ENCODE data around the gene BAZ2B. TPM values are rescaled to one million over a fixed set of nuclear protein-coding genes. Genes with fewer than 3 reads are reported as not detected.

Gene BAZ2B
- polyA plus RNA-seq, 1 donor from 2014 or later = 150 TPM

- no peak overlapping the region for H3K27ac ChIP-seq (ENCODE audit: low read length)
- H3K9ac ChIP-seq (ENCODE audit: low read length) = no peak overlapping the region
- H3K4me3 ChIP-seq (ENCODE audit: low read length) = no peak overlapping the region
- no peaks in the 10 kb centered on the region for H3K36me3 ChIP-seq (ENCODE audit: insufficient read depth, low read length)
- H3K4me2 ChIP-seq (ENCODE audit: low read length) = no peak overlapping the region
- no peaks in the 10 kb centered on the region for H3K9me2 ChIP-seq (ENCODE audit: insufficient read depth, low read length)
- no peak overlapping the region for H2AFZ ChIP-seq (ENCODE audit: low read depth, low read length)
- H3K9me3 ChIP-seq (ENCODE audit: low read length) = no peaks in the 10 kb centered on the region
- TF ChIP-seq EZH2 (IDR thresholded peaks at IDR 0.05; ENCODE audit: borderline replicate concordance, insufficient read depth, low read length, poor library complexity, severe bottlenecking) (no peak), CTCF (IDR thresholded peaks at IDR 0.05; ENCODE audit: poor library complexity, severe bottlenecking) (no peak), MXI1 (conservative IDR thresholded peaks at IDR 0.05; ENCODE audit: poor library complexity, severe bottlenecking) (no peak), REST (IDR thresholded peaks at IDR 0.05; ENCODE audit: borderline replicate concordance) (no peak), RAD21 (conservative IDR thresholded peaks at IDR 0.05) (no peak), EP300 (conservative IDR thresholded peaks at IDR 0.05; ENCODE audit: poor library complexity, severe bottlenecking) (no peak), SMC3 (conservative IDR thresholded peaks at IDR 0.05; ENCODE audit: poor library complexity) (no peak), POLR2AphosphoS5 (IDR thresholded peaks at IDR 0.05) (no peak), TAF1 (IDR thresholded peaks at IDR 0.05; ENCODE audit: low read depth) (no peak)
- no peaks in the 10 kb centered on the region for H3K79me2 ChIP-seq (replicated peaks; ENCODE audit: insufficient read depth, low read length)
- no peaks in the 10 kb centered on the region for H3K27me3 ChIP-seq (ENCODE audit: insufficient read depth, low read depth, low read length)
- H3F3A ChIP-seq (ENCODE audit: insufficient read depth, low read length, poor library complexity, severe bottlenecking) = no peaks in the 10 kb centered on the region
- no peaks in the 10 kb centered on the region for H4K20me1 ChIP-seq (ENCODE audit: insufficient read depth)
Measured at GRCh38 chr2:159658881-159659873, 42.8 kb upstream of the BAZ2B start.

- TF ChIP-seq CTCF (IDR thresholded peaks at IDR 0.05; ENCODE audit: poor library complexity, severe bottlenecking) (no peak), EZH2 (IDR thresholded peaks at IDR 0.05; ENCODE audit: borderline replicate concordance, insufficient read depth, low read length, poor library complexity, severe bottlenecking) (no peak), POLR2AphosphoS5 (IDR thresholded peaks at IDR 0.05) (no peak), TAF1 (IDR thresholded peaks at IDR 0.05; ENCODE audit: low read depth) (no peak), RAD21 (conservative IDR thresholded peaks at IDR 0.05) (no peak), REST (IDR thresholded peaks at IDR 0.05; ENCODE audit: borderline replicate concordance) (no peak), SMC3 (conservative IDR thresholded peaks at IDR 0.05; ENCODE audit: poor library complexity) (no peak), MXI1 (conservative IDR thresholded peaks at IDR 0.05; ENCODE audit: poor library complexity, severe bottlenecking) (no peak), EP300 (conservative IDR thresholded peaks at IDR 0.05; ENCODE audit: poor library complexity, severe bottlenecking) (no peak)
- Histone ChIP-seq H3K27ac (ENCODE audit: low read length) (no peak overlapping the region), H3K36me3 (ENCODE audit: insufficient read depth, low read length) (no peaks in the 10 kb centered on the region), H3F3A (ENCODE audit: insufficient read depth, low read length, poor library complexity, severe bottlenecking) (no peaks in the 10 kb centered on the region), H2AFZ (ENCODE audit: low read depth, low read length) (no peak overlapping the region), H3K27me3 (ENCODE audit: insufficient read depth, low read depth, low read length) (no peaks in the 10 kb centered on the region), H3K4me2 (ENCODE audit: low read length) (no peak overlapping the region), H4K20me1 (ENCODE audit: insufficient read depth) (no peaks in the 10 kb centered on the region), H3K79me2 (replicated peaks; ENCODE audit: insufficient read depth, low read length) (no peaks in the 10 kb centered on the region), H3K4me3 (ENCODE audit: low read length) (no peak overlapping the region), H3K9me2 (ENCODE audit: insufficient read depth, low read length) (no peaks in the 10 kb centered on the region), H3K9ac (ENCODE audit: low read length) (no peak overlapping the region), H3K9me3 (ENCODE audit: low read length) (peaks cover 4% of the 10 kb centered on the region)
Measured at GRCh38 chr2:159653962-159654361, 37.6 kb upstream of the BAZ2B start.
